Keratinocyte (primary cell): ENCODE results near the gene NBL1. TPM values are rescaled to one million over a fixed set of nuclear protein-coding genes. Genes with fewer than 3 reads are reported as not detected.

Experiments
- DNase-seq: peaks from one replicate; pipeline ENCODE4 v3.0.0-alpha.2; 2011; ENCODE audit warnings: low read depth, missing footprints, low spot score
- FAIRE-seq: peaks from 2 replicates; lab custom pipeline; 2011; peaks lifted over from hg19 to GRCh38; lab: Jason Lieb, UNC
- H2AFZ ChIP-seq: 2 replicates; pipeline ENCODE4 v1.6.0; 2012; ENCODE audit warnings: low read length, control low read depth, inconsistent platforms; ENCODE audit not compliant: control insufficient read depth
- H3K27ac ChIP-seq: 2 replicates; pipeline ENCODE4 v1.5.1; 2011; ENCODE audit warnings: low read length; ENCODE audit not compliant: control insufficient read depth, insufficient read depth
- H3K27me3 ChIP-seq: 3 replicates; pipeline ENCODE4 v1.6.0; 2011; ENCODE audit warnings: low read length; ENCODE audit not compliant: control insufficient read depth, insufficient read depth; ENCODE audit errors: extremely low read depth
- H3K36me3 ChIP-seq, 2 experiments: 2 replicates in 1 of 2; 3 replicates in 1 of 2; pipeline ENCODE4 v1.5.1; 2011; ENCODE audit warnings: low read length in 2 of 2, mild to moderate bottlenecking in 1 of 2; ENCODE audit not compliant: control insufficient read depth in 2 of 2, insufficient read depth in 2 of 2; ENCODE audit errors: extremely low read depth in 1 of 2
- H3K4me1 ChIP-seq: 3 replicates; pipeline ENCODE4 v1.5.1; 2011; ENCODE audit warnings: low read length; ENCODE audit not compliant: control insufficient read depth, insufficient read depth; ENCODE audit errors: extremely low read depth
- H3K4me2 ChIP-seq: 3 replicates; pipeline ENCODE4 v1.6.0; 2011; ENCODE audit warnings: low read depth, low read length; ENCODE audit not compliant: control insufficient read depth, insufficient read depth; ENCODE audit errors: extremely low read depth
- H3K4me3 ChIP-seq, 3 experiments: fragments of 200-600 bp in 1 of 3; sonication (generic) in 1 of 3; 2 replicates in 2 of 3; 3 replicates in 1 of 3; pipeline ENCODE4 v1.5.1; 2011 to 2016; ENCODE audit warnings: low read length in 3 of 3, mild to moderate bottlenecking in 3 of 3, control low read depth in 2 of 3, inconsistent platforms in 1 of 3, low read depth in 1 of 3, mixed read lengths in 1 of 3, mixed run types in 1 of 3, moderate library complexity in 1 of 3; ENCODE audit not compliant: control insufficient read depth in 2 of 3, insufficient read depth in 2 of 3; ENCODE audit errors: extremely low read depth in 1 of 3
- H3K79me2 ChIP-seq: 2 replicates; pipeline ENCODE4 v1.6.0; 2012; ENCODE audit warnings: low read length; ENCODE audit not compliant: control insufficient read depth, insufficient read depth
- H3K9ac ChIP-seq: 3 replicates; pipeline ENCODE4 v1.6.0; 2011; ENCODE audit warnings: low read length; ENCODE audit not compliant: control insufficient read depth, insufficient read depth; ENCODE audit errors: extremely low read depth
- H3K9me1 ChIP-seq: 3 replicates; pipeline ENCODE4 v1.6.0; 2011; ENCODE audit warnings: low read length; ENCODE audit not compliant: control insufficient read depth, insufficient read depth; ENCODE audit errors: extremely low read depth
- H3K9me3 ChIP-seq: 2 replicates; pipeline ENCODE4 v1.5.1; 2012; ENCODE audit warnings: low read depth, low read length; ENCODE audit not compliant: control insufficient read depth
- H4K20me1 ChIP-seq: 3 replicates; pipeline ENCODE4 v1.6.0; 2011; ENCODE audit warnings: low read length; ENCODE audit not compliant: control insufficient read depth, insufficient read depth; ENCODE audit errors: extremely low read depth
- EZH2 ChIP-seq: IDR thresholded peaks from one replicate; pipeline ENCODE4 v1.6.1; 2012; ENCODE audit warnings: inconsistent platforms, mild to moderate bottlenecking, low read length, moderate library complexity
- dilution Hi-C: fragments of 300-500 bp; cut with MboI; formaldehyde crosslinking; loops from one replicate; pipeline ENCODE4 v1.7.0; 2020; ENCODE audit warnings: low sequenced_read_pairs; ENCODE audit not compliant: extremely low pct_ligation_motif_present
- polyA plus RNA-seq, 5 experiments: library from polyadenylated mRNA; depleted of rRNA in 3 of 5; stranded (reverse) in 3 of 5; stranded (forward) in 1 of 5; unstranded in 1 of 5; fragments of >200 nt; gene quantifications; 1 replicate in 1 of 5; 2 replicates in 3 of 5; 3 replicates in 1 of 5; pipeline versions ENCODE4 v1.2.1 to v1.2.3, GENCODE V29; 2011 to 2012; ENCODE audit warnings: missing spikeins in 2 of 5, low read depth in 1 of 5, low replicate concordance in 1 of 5
- TF ChIP-seq, protein P1 (sequence below), 3 experiments: IDR thresholded peaks in 1 of 3; conservative IDR thresholded peaks in 1 of 3; optimal IDR thresholded peaks in 1 of 3; 2 replicates in 2 of 3; 3 replicates in 1 of 3; pipeline versions ENCODE3 to v1.5.1; 2011; ENCODE audit warnings: low read length in 3 of 3, mild to moderate bottlenecking in 3 of 3, moderate library complexity in 2 of 3, control low read depth in 1 of 3, inconsistent platforms in 1 of 3; ENCODE audit not compliant: insufficient read depth in 2 of 3; ENCODE audit errors: extremely low read depth in 1 of 3

NBL1 gene
- polyA plus RNA-seq, 1 donor (not counting 4 experiments of a cell fraction or from before 2014, with no cell fraction given): 74.5 TPM

DNA sequence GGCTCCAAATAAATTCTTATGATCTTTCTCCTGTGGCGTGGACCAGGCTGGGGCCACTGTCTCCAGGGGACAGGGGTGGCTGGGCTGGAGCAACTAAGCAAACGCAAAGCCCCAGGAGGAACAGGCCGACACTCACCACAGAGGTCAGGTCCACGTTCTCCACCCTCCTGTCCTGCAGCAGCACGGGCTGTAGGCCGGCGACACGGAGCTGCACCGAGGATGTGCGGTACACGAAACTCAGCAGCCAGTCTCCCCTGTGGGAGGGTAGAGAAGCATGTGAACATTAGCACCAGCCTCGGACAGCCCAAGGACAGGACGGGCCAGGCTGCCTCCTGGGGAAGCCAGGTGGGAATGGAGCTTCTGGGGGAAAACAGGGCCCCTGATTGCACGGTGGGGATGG lies 50.2 kb downstream of the NBL1 start:
- no peak overlapping the region for H3K4me2 ChIP-seq
- no peaks in the 10 kb centered on the region for H3K9me3 ChIP-seq
- H3K36me3 ChIP-seq: no peaks in the 10 kb centered on the region
- H3K9me1 ChIP-seq: no peaks in the 10 kb centered on the region
- no peak overlapping the region for H2AFZ ChIP-seq
- H3K4me3 ChIP-seq: no peak overlapping the region
- H3K27ac ChIP-seq: no peak overlapping the region
- DNase-seq (no peak), FAIRE-seq (no peak)
- H3K79me2 ChIP-seq: no peaks in the 10 kb centered on the region
- dilution Hi-C loops: no loop called here
- H3K27me3 ChIP-seq: no peaks in the 10 kb centered on the region
- H4K20me1 ChIP-seq: no peaks in the 10 kb centered on the region
- no peaks in the 10 kb centered on the region for H3K4me1 ChIP-seq
- TF ChIP-seq, protein P1, sequence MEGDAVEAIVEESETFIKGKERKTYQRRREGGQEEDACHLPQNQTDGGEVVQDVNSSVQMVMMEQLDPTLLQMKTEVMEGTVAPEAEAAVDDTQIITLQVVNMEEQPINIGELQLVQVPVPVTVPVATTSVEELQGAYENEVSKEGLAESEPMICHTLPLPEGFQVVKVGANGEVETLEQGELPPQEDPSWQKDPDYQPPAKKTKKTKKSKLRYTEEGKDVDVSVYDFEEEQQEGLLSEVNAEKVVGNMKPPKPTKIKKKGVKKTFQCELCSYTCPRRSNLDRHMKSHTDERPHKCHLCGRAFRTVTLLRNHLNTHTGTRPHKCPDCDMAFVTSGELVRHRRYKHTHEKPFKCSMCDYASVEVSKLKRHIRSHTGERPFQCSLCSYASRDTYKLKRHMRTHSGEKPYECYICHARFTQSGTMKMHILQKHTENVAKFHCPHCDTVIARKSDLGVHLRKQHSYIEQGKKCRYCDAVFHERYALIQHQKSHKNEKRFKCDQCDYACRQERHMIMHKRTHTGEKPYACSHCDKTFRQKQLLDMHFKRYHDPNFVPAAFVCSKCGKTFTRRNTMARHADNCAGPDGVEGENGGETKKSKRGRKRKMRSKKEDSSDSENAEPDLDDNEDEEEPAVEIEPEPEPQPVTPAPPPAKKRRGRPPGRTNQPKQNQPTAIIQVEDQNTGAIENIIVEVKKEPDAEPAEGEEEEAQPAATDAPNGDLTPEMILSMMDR (optimal IDR thresholded peaks at IDR 0.05 in 1 of 3, IDR thresholded peaks at IDR 0.05 in 1 of 3, conservative IDR thresholded peaks at IDR 0.05 in 1 of 3; ENCODE audit: extremely low read depth in 1 of 3, insufficient read depth in 2 of 3, low read length in 3 of 3): no peak
- TF ChIP-seq EZH2: no peak
- H3K9ac ChIP-seq: no peak overlapping the region

DNA sequence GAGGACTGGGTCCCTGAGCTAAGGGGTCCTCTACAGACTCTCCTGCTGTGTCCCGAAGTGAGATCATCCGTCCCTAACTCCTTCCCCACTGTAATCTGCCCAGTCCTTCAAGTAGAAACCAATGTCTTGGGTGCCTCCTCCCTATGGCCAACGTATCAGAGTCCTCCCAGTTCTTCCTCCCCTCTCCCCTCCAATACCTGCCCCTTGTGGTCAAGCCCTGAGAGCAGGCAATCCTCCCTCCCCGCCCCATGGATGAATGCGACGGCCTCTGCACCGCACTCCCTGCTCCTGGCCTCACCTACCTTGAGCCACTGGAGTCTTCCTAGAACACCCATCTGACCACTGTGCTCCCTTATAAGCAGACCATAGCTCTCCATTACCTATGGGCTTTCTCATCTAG lies 51.7 kb downstream of the NBL1 start:
- H3K9me1 ChIP-seq: no peaks in the 10 kb centered on the region
- no peak for FAIRE-seq
- no peak overlapping the region for H3K4me3 ChIP-seq
- no peaks in the 10 kb centered on the region for H4K20me1 ChIP-seq
- no peaks in the 10 kb centered on the region for H3K27me3 ChIP-seq
- H2AFZ ChIP-seq: no peak overlapping the region
- TF ChIP-seq EZH2: no peak
- TF ChIP-seq, protein P1 (optimal IDR thresholded peaks at IDR 0.05 in 1 of 3, IDR thresholded peaks at IDR 0.05 in 1 of 3, conservative IDR thresholded peaks at IDR 0.05 in 1 of 3; ENCODE audit: extremely low read depth in 1 of 3, insufficient read depth in 2 of 3, low read length in 3 of 3): no peak
- H3K9ac ChIP-seq: no peak overlapping the region
- no peaks in the 10 kb centered on the region for H3K9me3 ChIP-seq
- dilution Hi-C loops: no loop called here
- H3K36me3 ChIP-seq: no peaks in the 10 kb centered on the region
- no peaks in the 10 kb centered on the region for H3K79me2 ChIP-seq
- no peaks in the 10 kb centered on the region for H3K4me1 ChIP-seq
- H3K4me2 ChIP-seq: no peak overlapping the region
- no peak overlapping the region for H3K27ac ChIP-seq
- DNase-seq: no peak
